Liver (tissue), 9 donors: Measurements from ENCODE around the gene RGL2. TPM values are rescaled to one million over a fixed set of nuclear protein-coding genes. Genes with fewer than 3 reads are reported as not detected.

Experiments used
- DNase-seq: peaks from one replicate; pipeline ENCODE4 v3.0.0-alpha.2; 2017; ENCODE audit warnings: low spot score
- H3K27ac ChIP-seq, 2 donors: one replicate each; pipeline ENCODE4 v1.7.0; 2013; ENCODE audit warnings: inconsistent platforms in 2 of 2, low read length in 2 of 2, control low read depth in 1 of 2, low read depth in 1 of 2, mild to moderate bottlenecking in 1 of 2
- H3K27me3 ChIP-seq, 4 donors: one replicate each; pipeline versions ENCODE4 v1.6.1 to v1.7.0; 2013; ENCODE audit warnings: low read length in 3 of 4, inconsistent platforms in 1 of 4, mild to moderate bottlenecking in 1 of 4, moderate library complexity in 1 of 4; ENCODE audit not compliant: control insufficient read depth in 4 of 4, insufficient read depth in 4 of 4
- H3K36me3 ChIP-seq, 4 donors: one replicate each; pipeline versions ENCODE4 v1.6.1 to v1.7.0; 2013; ENCODE audit warnings: low read length in 3 of 4, mild to moderate bottlenecking in 3 of 4, low read depth in 1 of 4, moderate library complexity in 1 of 4; ENCODE audit not compliant: control insufficient read depth in 4 of 4, insufficient read depth in 3 of 4
- H3K4me1 ChIP-seq, 4 donors: one replicate each; pipeline versions ENCODE4 v1.6.1 to v1.7.0; 2013; ENCODE audit warnings: low read length in 3 of 4, mild to moderate bottlenecking in 3 of 4, moderate library complexity in 1 of 4; ENCODE audit not compliant: control insufficient read depth in 4 of 4, insufficient read depth in 4 of 4
- H3K4me3 ChIP-seq, 3 donors: one replicate each; pipeline versions ENCODE4 v1.6.1 to v1.7.0; 2013; ENCODE audit warnings: low read length in 3 of 3, control low read depth in 1 of 3, low read depth in 1 of 3, mild to moderate bottlenecking in 1 of 3
- H3K9ac ChIP-seq, 2 donors: one replicate each; pipeline ENCODE4 v1.7.0; 2013; ENCODE audit warnings: low read length in 2 of 2, mild to moderate bottlenecking in 2 of 2, moderate library complexity in 2 of 2, control low read depth in 1 of 2, low read depth in 1 of 2
- H3K9me3 ChIP-seq, 4 donors: one replicate each; pipeline versions ENCODE4 v1.6.1 to v1.7.0; 2013; ENCODE audit warnings: low read length in 3 of 4; ENCODE audit not compliant: control insufficient read depth in 4 of 4
- CTCF ChIP-seq: fragments of 150-350 bp; IDR thresholded peaks from 2 replicates; pipeline ENCODE4 v1.5.1; 2017; ENCODE audit warnings: improper control_type of control experiment, low read depth, low read length; ENCODE audit not compliant: missing input control
- FOXA1 ChIP-seq: IDR thresholded peaks from 2 replicates; pipeline ENCODE4 v1.6.1; 2016; ENCODE audit warnings: antibody characterized with exemption
- FOXA2 ChIP-seq: IDR thresholded peaks from 2 replicates; pipeline ENCODE4 v1.6.1; 2016; ENCODE audit warnings: antibody characterized with exemption
- GABPA ChIP-seq, 2 donors: IDR thresholded peaks in 1 of 2; conservative IDR thresholded peaks in 1 of 2; 2 replicates each; pipeline ENCODE4 v1.6.1; 2016; ENCODE audit warnings: antibody characterized with exemption in 2 of 2, mild to moderate bottlenecking in 1 of 2, moderate library complexity in 1 of 2
- HNF4A ChIP-seq, 2 donors: conservative IDR thresholded peaks; 2 replicates each; pipeline ENCODE4 v1.6.1; 2016; ENCODE audit warnings: antibody characterized with exemption in 2 of 2, mild to moderate bottlenecking in 2 of 2
- HNF4G ChIP-seq: IDR thresholded peaks from 2 replicates; pipeline ENCODE4 v1.6.1; 2016; ENCODE audit warnings: antibody characterized with exemption
- JUND ChIP-seq, 2 donors: IDR thresholded peaks; 2 replicates each; pipeline ENCODE4 v1.6.1; 2016; ENCODE audit warnings: antibody characterized with exemption in 2 of 2
- NR2F2 ChIP-seq: IDR thresholded peaks from 2 replicates; pipeline ENCODE4 v1.6.1; 2016; ENCODE audit warnings: antibody characterized with exemption
- RAD21 ChIP-seq, 2 donors: IDR thresholded peaks; 2 replicates each; pipeline ENCODE4 v1.6.1; 2016; ENCODE audit warnings: antibody characterized with exemption in 2 of 2, mild to moderate bottlenecking in 2 of 2
- RXRA ChIP-seq, 2 donors: IDR thresholded peaks; 2 replicates each; pipeline ENCODE4 v1.6.1; 2017 to 2018; ENCODE audit warnings: antibody characterized with exemption in 2 of 2, mild to moderate bottlenecking in 1 of 2
- SP1 ChIP-seq: IDR thresholded peaks from 2 replicates; pipeline ENCODE4 v1.6.1; 2018; ENCODE audit warnings: antibody characterized with exemption, mild to moderate bottlenecking
- TAF1 ChIP-seq: conservative IDR thresholded peaks from 2 replicates; pipeline ENCODE4 v1.6.1; 2016; ENCODE audit warnings: antibody characterized with exemption, mild to moderate bottlenecking
- YY1 ChIP-seq: IDR thresholded peaks from 2 replicates; pipeline ENCODE4 v1.6.1; 2016; ENCODE audit warnings: antibody characterized with exemption, mild to moderate bottlenecking
- ZBTB33 ChIP-seq: IDR thresholded peaks from 2 replicates; pipeline ENCODE4 v1.6.1; 2016; ENCODE audit warnings: antibody characterized with exemption
- WGBS: extraction: QIAGEN DNeasy Blood & Tissue Kit; methylation state at CpG from one replicate; pipeline ENCODE4 v1.1.7; 2013; 5-methylcytosine and 5-hydroxymethylcytosine counted together
- polyA plus RNA-seq, 2 donors: library from polyadenylated mRNA; stranded (reverse) in 1 of 2; unstranded in 1 of 2; fragments of 200-250 nt in 1 of 2; fragments of >200 nt in 1 of 2; fragmentation: Nextera tagmentation in 1 of 2; extraction: Ambion mirVana in 1 of 2; gene quantifications; one replicate each; pipeline versions ENCODE4 v1.2.1 to v1.2.3, GENCODE V29; 2013 to 2015
- total RNA-seq, 2 donors: library from RNA; depleted of rRNA; stranded (reverse); fragments of >200 nt; gene quantifications; one replicate each; pipeline ENCODE4 v1.2.3, GENCODE V29; 2014
- TF ChIP-seq, protein P1 (sequence below): IDR thresholded peaks from 2 replicates; pipeline ENCODE4 v1.6.1; 2016; ENCODE audit warnings: antibody characterized with exemption, mild to moderate bottlenecking
- TF ChIP-seq, protein P2 (sequence below): IDR thresholded peaks from 2 replicates; pipeline ENCODE4 v1.6.1; 2016; ENCODE audit warnings: antibody characterized with exemption
- donor health status: healthy.
- donor health status: healthy.
- donor health status: healthy.
- donor health status: healthy.
- donor health status: healthy.

Gene RGL2
- total and polyA plus RNA-seq, 4 donors: 16.7 to 22.8 (median 17.3) TPM

- TF ChIP-seq, protein P1, sequence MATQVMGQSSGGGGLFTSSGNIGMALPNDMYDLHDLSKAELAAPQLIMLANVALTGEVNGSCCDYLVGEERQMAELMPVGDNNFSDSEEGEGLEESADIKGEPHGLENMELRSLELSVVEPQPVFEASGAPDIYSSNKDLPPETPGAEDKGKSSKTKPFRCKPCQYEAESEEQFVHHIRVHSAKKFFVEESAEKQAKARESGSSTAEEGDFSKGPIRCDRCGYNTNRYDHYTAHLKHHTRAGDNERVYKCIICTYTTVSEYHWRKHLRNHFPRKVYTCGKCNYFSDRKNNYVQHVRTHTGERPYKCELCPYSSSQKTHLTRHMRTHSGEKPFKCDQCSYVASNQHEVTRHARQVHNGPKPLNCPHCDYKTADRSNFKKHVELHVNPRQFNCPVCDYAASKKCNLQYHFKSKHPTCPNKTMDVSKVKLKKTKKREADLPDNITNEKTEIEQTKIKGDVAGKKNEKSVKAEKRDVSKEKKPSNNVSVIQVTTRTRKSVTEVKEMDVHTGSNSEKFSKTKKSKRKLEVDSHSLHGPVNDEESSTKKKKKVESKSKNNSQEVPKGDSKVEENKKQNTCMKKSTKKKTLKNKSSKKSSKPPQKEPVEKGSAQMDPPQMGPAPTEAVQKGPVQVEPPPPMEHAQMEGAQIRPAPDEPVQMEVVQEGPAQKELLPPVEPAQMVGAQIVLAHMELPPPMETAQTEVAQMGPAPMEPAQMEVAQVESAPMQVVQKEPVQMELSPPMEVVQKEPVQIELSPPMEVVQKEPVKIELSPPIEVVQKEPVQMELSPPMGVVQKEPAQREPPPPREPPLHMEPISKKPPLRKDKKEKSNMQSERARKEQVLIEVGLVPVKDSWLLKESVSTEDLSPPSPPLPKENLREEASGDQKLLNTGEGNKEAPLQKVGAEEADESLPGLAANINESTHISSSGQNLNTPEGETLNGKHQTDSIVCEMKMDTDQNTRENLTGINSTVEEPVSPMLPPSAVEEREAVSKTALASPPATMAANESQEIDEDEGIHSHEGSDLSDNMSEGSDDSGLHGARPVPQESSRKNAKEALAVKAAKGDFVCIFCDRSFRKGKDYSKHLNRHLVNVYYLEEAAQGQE: no peak
- TF ChIP-seq JUND (IDR thresholded peaks at IDR 0.05): no peak
Measured at GRCh38 chr6:33254591-33254990, 44.2 kb downstream of the RGL2 start (continued).

DNA sequence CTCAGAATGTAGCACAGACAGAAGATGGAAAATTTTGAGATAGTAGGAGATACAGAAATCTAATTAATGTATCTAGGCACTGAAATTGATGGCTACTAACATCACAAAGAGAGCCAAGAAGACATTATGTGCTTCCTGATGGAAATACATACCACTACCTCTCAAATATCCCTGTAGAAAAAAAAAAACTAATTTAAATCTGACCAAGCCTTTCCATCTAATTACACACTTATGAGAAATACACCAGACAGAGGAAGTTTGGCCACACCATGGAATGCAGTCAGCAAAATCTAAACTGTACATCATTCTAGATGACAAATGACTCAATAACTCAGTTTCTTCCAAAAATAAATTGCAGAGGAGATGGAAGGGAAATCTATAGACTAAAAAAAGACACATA is 46.0 kb downstream of the RGL2 start:
- Histone ChIP-seq H3K36me3 (peaks cover 2 to 11% (median 4%) of the 10 kb centered on the region in 4 donors), H3K9ac (no peak overlapping the region), H3K4me3 (no peak overlapping the region), H3K9me3 (no peaks in the 10 kb centered on the region), H3K27ac (no peak overlapping the region), H3K4me1 (peaks cover 2 to 29% (median 23%) of the 10 kb centered on the region in 4 donors), H3K27me3 (no peaks in the 10 kb centered on the region)
- DNase-seq: no peak
- no peak for TF ChIP-seq RXRA (IDR thresholded peaks at IDR 0.05)
- TF ChIP-seq TAF1: no peak
- no peak for TF ChIP-seq HNF4A (conservative IDR thresholded peaks at IDR 0.05)
- no peak for TF ChIP-seq HNF4G
- TF ChIP-seq ZBTB33: no peak
- no peak for TF ChIP-seq FOXA1

DNA sequence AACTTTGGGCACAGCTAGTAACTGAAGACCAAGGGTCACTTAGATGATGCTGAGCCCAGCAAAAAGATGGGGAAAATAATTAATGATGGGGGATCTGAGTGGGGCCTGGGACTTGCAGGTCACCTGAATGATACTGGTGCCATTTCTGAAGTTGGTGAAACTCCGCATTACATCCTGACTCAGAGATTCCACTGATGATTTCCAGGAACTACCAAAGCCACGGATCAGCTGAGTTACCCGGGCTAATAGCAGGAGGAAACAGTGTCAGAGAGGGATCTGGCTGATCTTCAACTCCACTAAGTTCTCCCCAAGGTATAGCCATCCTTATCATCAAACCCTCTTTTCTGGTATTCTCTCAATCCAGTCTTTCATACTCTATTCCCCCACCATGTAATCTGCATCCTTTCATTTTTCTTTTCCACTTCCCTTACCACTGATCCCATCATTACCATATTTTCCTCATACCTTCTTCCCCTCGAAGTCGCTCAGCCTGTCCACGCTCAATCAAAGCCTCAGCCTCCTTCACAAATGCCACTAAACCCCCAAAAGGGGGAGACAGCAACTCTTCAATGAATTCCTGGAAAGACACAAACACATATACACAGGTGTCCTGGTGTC is 47.2 kb downstream of the RGL2 start:
- H3K27ac ChIP-seq: no peak overlapping the region
- no peak for DNase-seq
- no peak overlapping the region for H3K9ac ChIP-seq
- H3K9me3 ChIP-seq: no peaks in the 10 kb centered on the region
- peaks cover 0 to 6% (median 3%) of the 10 kb centered on the region in 4 donors for H3K36me3 ChIP-seq
- TF ChIP-seq GABPA (IDR thresholded peaks at IDR 0.05 in 1 of 2, conservative IDR thresholded peaks at IDR 0.05 in 1 of 2): no peak
- TF ChIP-seq FOXA1: no peak
- no peak for TF ChIP-seq TAF1
- TF ChIP-seq HNF4G: no peak
- TF ChIP-seq RAD21 (IDR thresholded peaks at IDR 0.05): no peak
- TF ChIP-seq RXRA (IDR thresholded peaks at IDR 0.05): no peak
- no peak for TF ChIP-seq FOXA2
- no peak for TF ChIP-seq SP1
- no peak for TF ChIP-seq CTCF
- TF ChIP-seq, protein P1: no peak
- TF ChIP-seq JUND (IDR thresholded peaks at IDR 0.05): no peak
- no peak for TF ChIP-seq HNF4A (conservative IDR thresholded peaks at IDR 0.05)
- TF ChIP-seq ZBTB33: no peak
- TF ChIP-seq YY1: no peak
- TF ChIP-seq, protein P2, sequence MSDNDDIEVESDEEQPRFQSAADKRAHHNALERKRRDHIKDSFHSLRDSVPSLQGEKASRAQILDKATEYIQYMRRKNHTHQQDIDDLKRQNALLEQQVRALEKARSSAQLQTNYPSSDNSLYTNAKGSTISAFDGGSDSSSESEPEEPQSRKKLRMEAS: no peak
- no peak for TF ChIP-seq NR2F2
- WGBS: 87% methylated on average over 6 of the region's 6 CpGs
- no peak overlapping the region for H3K4me3 ChIP-seq
- no peaks in the 10 kb centered on the region for H3K27me3 ChIP-seq
- H3K4me1 ChIP-seq: peaks cover 2 to 29% (median 23%) of the 10 kb centered on the region in 4 donors
